GM10847 (cell line): ENCODE measurements around the gene MACC1.

ENCODE experiments used
- POLR2A ChIP-seq: IDR thresholded peaks from 2 replicates; pipeline ENCODE4 v1.6.1; 2011; ENCODE audit not compliant: insufficient read length; ENCODE audit errors: extremely low read depth

MACC1 gene

DNA sequence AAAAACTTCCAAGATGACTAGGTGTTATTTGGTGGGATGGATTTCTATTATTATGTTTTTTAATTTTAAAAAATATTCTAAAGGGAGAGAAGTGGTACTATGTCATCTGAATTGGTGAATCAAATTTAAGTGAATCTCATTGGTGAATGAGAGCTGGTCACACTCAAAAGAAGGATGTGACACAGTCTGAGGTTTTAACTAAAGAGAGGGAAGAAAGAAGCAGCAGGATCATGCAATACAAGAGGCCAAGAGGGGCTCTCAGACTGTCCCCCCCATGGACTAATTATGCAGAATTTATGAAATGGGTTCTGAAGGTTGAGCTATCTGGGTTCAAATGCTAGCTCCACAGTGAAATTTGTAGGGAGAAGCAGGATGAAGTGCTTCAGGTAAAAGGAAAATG lies 16.2 kb downstream of the MACC1 start:
- TF ChIP-seq POLR2A = no peak

DNA sequence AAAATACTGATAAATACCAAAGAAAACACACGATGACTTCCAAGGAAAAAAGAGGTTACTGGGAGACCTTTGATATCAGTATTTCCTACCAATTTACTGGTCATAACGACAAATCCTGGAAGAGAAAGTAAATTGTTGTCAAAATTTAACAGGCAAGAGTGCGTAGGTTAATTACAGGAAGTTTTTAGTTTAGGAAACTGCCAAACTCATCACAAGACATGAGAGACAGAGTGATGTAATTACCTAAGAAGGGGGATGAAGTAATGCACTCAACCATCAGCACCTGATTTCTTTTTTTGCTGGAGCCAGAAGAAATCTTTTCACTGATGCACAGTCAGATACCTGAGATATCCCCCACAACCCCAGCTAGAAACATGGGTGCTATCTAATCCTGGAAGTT lies 16.8 kb downstream of the MACC1 start:
- TF ChIP-seq POLR2A = no peak

DNA sequence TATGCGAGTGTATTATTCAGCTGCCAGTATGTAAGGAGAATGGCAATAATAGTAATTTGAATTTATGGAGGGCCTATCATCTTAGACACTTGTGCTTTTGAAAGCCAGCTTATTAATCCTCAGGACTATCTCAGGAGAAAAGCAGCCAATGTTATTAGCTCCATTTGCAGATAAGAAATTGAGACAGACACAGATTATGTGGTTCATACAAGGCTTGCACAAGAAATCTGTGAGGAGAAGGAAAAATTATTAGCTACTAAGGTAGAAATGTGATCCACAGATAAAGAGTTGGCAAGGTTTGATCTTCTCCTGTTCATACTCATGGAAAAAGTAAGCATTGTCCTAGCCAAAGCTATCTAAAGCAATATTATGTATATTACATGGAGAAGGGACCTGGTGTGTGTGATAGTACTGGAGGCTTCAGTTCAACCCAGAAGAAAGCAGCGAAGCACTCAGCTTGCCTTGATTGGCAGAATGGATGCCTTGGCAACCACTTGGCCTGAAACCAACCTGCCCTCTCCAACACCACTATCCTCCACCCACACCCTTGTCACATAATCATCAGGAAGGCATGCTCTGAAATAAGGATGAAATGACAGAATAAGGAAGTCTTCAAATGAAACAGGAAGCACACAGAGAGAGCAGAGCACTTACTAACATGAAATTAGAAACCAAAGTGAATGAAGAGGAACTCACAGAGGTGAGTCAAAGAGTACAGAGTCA lies 18.0 kb downstream of the MACC1 start:
- TF ChIP-seq POLR2A = no peak

DNA sequence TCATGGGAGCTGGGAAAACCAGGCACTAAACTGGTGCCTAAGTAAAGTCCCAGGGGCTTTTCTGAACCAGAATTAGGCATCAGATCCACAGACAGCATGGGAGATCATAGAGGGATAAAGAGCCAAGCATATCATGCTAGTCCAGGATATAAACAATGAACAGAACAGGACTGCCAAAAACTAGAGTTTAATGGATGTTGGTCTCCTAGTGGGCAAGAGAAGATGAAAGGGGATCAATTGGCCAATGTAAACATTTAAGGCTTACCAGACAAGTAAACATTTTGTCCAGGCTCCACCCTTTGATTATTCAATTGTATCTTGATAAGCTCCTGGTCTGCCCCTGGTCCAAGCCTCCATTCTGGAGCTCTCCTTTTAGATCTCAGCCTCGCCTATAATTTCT lies 18.9 kb downstream of the MACC1 start:
- no peak for TF ChIP-seq POLR2A

DNA sequence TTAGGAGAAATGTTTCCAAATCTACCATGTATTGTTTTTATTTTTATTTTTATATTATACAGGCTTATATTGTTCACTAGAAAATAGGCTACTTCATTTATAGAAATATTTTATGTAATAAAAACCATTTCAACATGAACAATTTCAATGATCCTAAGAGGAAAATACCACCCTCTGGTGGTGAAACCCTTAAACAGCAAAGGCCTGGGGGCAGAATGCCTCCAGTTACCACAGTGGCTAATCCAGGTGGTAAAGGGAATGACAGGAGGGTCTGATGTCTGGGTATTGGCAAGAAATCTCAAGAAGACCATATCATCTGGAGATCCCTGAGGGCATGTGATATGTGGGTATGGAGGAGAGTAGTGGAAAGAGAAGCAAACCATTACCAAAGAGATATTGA lies 19.3 kb downstream of the MACC1 start:
- TF ChIP-seq POLR2A = no peak

DNA sequence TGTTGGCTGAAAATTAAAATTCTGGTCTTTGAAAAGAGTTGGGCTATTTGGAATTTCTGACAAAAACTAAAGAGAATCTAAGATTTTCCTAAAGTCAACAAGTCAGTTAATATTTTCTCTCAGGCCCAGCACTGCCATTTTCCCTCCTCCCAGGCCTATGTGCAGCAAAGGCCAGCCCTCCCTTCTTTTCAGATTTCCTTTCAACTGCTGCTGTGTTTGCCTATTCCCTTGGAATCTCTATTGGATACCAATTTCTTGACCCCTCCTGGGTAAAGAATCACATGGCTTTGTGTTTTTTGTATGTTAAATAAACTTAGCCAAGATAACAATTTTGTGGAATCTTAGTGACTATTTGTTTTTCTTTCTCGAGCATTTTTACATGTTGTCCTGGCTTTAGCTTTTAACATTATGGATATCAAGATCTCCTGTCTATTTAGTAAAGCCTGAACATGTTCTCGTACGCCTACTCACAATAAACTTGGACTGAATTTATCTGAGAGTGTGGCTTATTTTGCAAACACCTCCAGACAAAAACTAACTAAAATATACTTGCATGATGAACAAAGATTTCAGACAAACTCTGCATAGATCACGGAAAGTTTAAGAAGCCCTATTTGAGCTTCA lies 19.9 kb downstream of the MACC1 start:
- TF ChIP-seq POLR2A = no peak

DNA sequence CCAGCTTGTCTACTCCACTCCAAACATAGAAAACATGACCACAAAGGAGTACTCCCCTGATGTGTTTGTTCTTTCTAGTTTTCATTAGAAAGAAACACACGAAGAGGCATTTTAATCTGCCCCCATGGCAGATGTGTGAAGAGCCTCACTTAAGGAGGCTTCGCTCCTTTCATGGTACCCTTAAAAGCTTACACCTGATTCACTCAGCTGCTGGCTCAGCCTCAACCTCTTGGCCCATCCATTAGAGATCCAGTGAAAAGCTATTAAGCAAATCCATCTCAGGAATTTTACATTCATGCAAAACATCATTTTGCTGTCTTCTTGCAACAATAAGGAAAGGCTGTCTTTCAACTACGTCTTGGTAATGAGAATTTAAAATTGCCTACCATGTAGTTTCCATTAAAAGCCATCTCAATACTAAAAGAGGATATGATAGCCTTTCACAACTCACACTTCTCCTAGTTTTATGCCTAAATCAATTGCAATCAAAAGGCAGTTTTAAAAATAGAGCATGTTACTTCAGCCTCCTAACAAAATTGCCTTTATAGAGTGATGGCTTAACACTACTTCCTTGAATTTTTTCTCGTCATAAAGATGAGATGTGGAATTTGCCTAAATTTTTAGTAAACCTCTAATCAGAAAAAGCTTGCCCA lies 22.7 kb downstream of the MACC1 start:
- TF ChIP-seq POLR2A = no peak

DNA sequence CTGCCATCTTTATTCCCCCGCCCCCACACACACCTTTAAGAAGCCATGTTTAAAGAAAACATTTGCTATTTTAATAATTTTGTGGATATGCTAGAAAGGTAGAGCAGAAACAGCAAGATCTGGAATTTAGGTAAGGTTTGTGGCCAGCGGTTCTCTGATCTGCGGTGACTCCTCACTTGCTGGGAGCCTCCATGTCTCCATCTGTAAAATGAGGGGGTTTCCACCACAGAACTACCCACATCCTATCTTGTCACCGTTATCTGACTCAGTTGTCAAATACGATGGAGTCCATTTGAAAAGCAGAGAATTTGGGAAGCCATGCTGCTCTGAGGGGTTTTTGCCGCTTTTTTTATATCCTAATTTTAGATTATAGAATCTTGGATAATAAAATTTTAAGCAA lies 23.3 kb downstream of the MACC1 start:
- no peak for TF ChIP-seq POLR2A

DNA sequence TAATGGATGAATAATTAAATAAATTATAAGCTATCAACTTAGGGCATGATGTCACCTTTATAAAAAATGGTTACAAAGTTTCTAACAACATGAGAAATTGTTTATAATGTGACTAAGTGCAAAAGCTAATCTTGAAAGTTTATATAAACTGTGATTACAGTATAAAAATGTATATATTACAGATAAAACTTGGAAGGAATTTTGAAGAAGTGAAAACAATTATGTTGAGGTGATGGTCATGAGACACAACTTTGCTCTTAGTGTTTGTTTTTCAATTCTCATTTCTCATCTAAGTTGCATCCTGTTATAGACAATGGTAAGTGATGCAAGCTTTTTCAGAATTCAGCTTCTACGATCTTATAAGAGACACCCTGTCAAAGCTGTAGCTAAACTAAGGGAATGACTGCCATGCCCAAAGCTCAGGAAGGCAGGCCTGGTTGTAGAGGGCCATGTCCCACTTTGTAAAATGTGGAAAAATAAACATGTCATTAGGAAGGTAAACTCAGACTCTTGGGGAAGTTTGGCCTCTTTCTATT lies 23.9 kb downstream of the MACC1 start:
- no peak for TF ChIP-seq POLR2A

DNA sequence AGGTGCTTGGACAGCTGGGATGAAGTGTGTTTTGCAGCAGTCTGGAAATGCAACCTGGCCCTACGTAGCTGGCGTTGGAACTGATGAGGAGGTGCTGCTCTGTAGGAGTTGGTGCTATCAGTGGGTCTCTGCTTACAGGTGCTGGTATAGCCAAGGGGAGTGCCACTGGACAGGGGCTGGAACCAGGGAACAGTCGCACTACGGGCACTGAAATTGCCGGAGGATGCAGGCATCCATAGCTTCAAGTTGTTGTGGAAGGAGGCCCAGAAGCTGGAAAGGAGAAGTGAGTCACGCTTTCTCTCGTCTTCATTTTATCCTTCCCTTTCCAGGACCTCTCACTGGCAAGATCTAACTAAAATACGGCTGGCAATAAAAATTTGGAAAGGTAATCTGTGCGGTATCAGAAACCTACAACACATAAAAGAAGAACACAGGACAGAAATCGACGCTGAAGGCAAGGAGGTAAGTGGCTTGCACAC lies 25.8 kb downstream of the MACC1 start:
- no peak for TF ChIP-seq POLR2A

DNA sequence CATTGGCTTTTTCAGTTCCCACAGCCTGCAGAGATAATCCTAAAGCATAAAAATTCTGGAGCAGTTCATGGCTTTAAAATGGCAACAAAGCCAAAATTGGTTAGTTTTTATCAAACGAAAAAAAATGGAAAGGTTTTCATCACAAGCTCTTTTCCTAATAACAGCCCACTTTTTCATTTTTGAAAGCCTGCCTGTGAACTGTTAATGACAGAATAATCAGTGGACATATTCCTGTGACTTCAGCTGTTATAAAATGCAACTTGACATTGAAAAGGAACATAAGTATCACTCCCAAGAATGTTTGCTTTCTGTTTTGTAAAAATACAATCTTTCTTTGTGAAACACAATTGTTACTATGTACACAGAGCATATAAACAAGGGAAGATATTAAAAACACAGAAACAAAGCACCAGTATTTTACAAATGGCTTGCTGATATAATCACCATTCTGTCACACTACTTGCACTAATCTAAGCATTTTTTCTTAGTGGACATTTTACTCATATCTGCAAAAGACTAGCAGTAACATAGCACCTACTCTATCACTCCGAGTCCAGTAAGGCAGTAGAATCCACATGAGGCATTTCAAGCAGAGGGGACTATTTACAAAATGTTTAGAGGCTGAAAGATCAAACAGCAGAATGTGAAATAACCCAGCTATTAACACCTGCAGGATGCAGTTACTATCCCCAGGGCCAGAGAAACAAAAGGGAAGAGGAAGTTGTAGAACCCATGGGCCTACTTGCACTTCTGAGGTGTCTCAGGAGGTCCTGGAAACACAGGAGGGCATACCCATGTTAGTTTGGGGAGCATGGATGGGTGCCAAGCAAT lies 26.4 kb downstream of the MACC1 start:
- TF ChIP-seq POLR2A = no peak

DNA sequence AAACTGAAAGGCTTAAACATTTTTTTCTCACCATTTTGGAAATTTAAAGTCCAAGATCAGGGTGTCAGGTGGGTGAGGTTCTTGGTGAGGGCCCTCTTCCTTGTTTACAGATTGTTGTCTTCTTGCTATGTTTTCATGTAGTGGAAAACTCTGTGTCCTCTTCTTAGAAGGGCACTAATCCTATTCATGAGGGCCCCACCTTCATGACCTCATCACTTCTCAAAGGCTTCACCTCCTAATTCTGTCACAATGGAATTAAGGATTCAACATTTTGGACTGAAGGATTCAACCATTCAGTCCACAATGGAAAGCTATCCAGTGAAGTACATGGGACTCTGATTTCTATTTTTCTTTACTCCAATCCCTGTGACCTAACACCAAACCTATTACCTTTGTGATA lies 27.3 kb downstream of the MACC1 start:
- no peak for TF ChIP-seq POLR2A

DNA sequence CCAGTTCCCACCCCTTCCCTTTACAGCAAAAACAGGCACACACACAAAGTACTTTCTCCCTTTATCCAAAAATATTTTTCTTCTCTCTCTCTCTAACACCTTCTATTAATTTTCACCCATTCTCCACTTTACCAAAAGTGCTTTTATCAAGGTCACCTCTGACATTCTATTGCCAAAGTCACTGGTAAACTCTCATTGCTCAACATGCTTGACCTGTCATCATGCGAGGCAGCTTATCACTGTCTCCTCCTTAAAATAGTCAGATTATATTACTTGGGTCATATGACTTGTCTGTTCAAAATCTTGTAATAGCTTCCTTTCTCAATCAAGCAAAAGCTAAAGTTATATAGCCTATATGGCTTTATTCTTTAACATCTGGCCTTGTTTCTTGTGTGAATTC lies 28.6 kb downstream of the MACC1 start:
- no peak for TF ChIP-seq POLR2A

DNA sequence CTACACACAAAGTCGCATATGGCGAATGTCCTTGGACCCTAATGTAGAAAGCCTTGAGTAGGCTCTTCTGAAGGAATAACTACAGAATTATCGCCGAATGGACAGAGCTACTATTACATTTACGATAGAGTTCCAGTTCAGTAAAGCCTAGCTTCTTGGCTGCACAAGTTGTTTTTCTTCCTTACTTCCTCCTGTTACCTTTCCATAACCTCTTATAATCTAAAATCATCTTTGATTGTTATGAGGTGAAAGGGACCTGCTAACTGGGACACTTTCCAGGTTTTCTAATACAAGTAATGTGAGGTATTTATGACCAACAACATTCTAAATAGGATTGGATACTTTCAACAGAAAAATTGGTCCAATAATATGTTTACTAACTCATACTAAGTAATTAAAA lies 31.2 kb downstream of the MACC1 start:
- no peak for TF ChIP-seq POLR2A

DNA sequence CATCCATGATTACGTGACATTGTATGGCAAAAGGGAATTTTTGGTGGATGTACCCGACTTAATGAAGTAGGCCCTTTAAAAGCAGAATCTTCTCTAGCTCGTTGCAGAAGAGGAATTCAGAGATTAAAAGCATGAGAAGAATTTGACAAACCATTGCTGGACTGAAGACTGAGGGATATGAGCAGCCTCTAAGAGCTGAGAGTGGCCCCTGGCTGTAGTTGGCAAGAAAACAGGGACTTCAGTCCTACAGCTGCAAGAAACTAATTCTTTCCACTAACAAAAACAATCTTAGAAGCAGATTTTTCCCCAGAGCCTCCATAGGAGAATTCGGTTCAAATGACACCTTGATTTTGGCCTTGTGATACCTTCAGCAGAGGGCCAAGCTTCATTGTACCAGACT lies 34.1 kb downstream of the MACC1 start:
- TF ChIP-seq POLR2A = no peak

DNA sequence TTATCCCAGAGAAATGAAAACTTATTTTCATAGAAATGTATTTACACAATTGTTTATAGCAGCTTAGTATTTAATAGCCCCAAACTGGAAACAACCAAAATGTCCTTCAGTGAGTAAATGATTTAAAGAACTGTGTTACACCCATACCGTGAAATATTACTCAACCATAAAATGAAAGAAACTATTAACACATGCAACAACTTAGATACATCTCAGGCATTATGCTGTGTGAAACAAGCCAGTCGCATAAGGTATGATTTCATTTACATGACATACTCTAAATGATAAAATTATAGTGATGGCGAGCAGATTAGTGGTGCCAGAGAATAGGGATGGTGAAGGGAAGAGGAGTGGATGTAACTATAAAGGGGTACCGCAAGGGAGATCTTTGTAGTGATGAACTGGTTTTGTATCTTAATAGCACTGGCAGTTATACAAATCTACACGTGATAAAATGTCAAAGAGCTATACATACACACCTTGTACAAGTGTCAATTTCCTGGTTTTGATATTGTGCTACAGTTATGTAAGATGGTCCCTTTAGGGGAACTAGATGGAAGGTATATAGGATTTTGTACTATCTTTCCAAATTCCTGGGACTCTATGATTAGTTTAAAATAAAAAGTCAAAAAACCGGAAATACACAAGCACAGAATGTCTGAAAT lies 40.5 kb downstream of the MACC1 start:
- TF ChIP-seq POLR2A = no peak
